Lower lobe of right lung (tissue), 2 donors: Measurements from ENCODE around the gene OCA2. TPM values are rescaled to one million over a fixed set of nuclear protein-coding genes. Genes with fewer than 3 reads are reported as not detected.

Experiments
- ATAC-seq, 2 donors: fragments of 200-7000 bp; cut with Tn5 transposase; one replicate each; pipeline ENCODE4 v1.9.1; 2020 to 2022; ENCODE audit warnings: mild to moderate bottlenecking in 2 of 2, moderate library complexity in 2 of 2
- DNase-seq: peaks from one replicate; pipeline ENCODE4 v3.0.0-alpha.2; 2020
- H3K27ac ChIP-seq: fragments of 200-600 bp; one replicate; pipeline ENCODE4 v1.8.0; 2022
- H3K27me3 ChIP-seq: fragments of 200-600 bp; one replicate; pipeline ENCODE4 v1.8.0; 2022; ENCODE audit warnings: low read depth
- H3K36me3 ChIP-seq: fragments of 200-600 bp; one replicate; pipeline ENCODE4 v1.8.0; 2022; ENCODE audit warnings: mild to moderate bottlenecking
- H3K4me1 ChIP-seq: fragments of 200-600 bp; one replicate; pipeline ENCODE4 v1.8.0; 2022
- H3K4me3 ChIP-seq: fragments of 200-600 bp; one replicate; pipeline ENCODE4 v1.8.0; 2022; ENCODE audit warnings: mild to moderate bottlenecking
- H3K9me3 ChIP-seq: fragments of 200-600 bp; one replicate; pipeline ENCODE4 v1.8.0; 2022
- intact Hi-C: fragments of 100-400 bp; cut with DNase I; formaldehyde crosslinking; loops from one replicate; pipeline ENCODE4 v1.11.0; 2022
- total RNA-seq: library from RNA; stranded (reverse); fragmentation: NEBNext Ultra II Directional; extraction: Animal tissue kit (Norgen Biotek cat#: 25700); gene quantifications from one replicate; pipeline ENCODE4 v1.2.1, GENCODE V29; 2021
- TF ChIP-seq, protein P1 (sequence below): fragments of 200-600 bp; IDR thresholded peaks from one replicate; pipeline ENCODE4 v1.8.0; 2022; ENCODE audit warnings: antibody characterized with exemption, mild to moderate bottlenecking
- donor health status: DM: no; HTN: yes; CAD: no; lungs with severe emphysema.

OCA2 gene
- total RNA-seq, 1 donor from 2014 or later, result 1.2 TPM

GRCh38 chr15:27707257-27707656 is 391.9 kb downstream of the OCA2 start:
- Histone ChIP-seq H3K4me3 (no peak overlapping the region), H3K4me1 (no peaks in the 10 kb centered on the region), H3K9me3 (peaks cover 11% of the 10 kb centered on the region), H3K36me3 (no peaks in the 10 kb centered on the region), H3K27me3 (no peaks in the 10 kb centered on the region), H3K27ac (no peak overlapping the region)
- no peak for DNase-seq
- ATAC-seq, result no peak
- TF ChIP-seq, protein P1, sequence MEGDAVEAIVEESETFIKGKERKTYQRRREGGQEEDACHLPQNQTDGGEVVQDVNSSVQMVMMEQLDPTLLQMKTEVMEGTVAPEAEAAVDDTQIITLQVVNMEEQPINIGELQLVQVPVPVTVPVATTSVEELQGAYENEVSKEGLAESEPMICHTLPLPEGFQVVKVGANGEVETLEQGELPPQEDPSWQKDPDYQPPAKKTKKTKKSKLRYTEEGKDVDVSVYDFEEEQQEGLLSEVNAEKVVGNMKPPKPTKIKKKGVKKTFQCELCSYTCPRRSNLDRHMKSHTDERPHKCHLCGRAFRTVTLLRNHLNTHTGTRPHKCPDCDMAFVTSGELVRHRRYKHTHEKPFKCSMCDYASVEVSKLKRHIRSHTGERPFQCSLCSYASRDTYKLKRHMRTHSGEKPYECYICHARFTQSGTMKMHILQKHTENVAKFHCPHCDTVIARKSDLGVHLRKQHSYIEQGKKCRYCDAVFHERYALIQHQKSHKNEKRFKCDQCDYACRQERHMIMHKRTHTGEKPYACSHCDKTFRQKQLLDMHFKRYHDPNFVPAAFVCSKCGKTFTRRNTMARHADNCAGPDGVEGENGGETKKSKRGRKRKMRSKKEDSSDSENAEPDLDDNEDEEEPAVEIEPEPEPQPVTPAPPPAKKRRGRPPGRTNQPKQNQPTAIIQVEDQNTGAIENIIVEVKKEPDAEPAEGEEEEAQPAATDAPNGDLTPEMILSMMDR, result no peak
- intact Hi-C loops, result no loop called here

GRCh38 chr15:27706300-27706699 is 392.8 kb downstream of the OCA2 start:
- no peaks in the 10 kb centered on the region for H3K36me3 ChIP-seq
- intact Hi-C loops, result no loop called here
- H3K9me3 ChIP-seq, result peaks cover 11% of the 10 kb centered on the region
- no peak for ATAC-seq
- no peak overlapping the region for H3K27ac ChIP-seq
- no peak overlapping the region for H3K4me3 ChIP-seq
- no peaks in the 10 kb centered on the region for H3K4me1 ChIP-seq
- no peaks in the 10 kb centered on the region for H3K27me3 ChIP-seq
- TF ChIP-seq, protein P1, result no peak
- no peak for DNase-seq

DNA sequence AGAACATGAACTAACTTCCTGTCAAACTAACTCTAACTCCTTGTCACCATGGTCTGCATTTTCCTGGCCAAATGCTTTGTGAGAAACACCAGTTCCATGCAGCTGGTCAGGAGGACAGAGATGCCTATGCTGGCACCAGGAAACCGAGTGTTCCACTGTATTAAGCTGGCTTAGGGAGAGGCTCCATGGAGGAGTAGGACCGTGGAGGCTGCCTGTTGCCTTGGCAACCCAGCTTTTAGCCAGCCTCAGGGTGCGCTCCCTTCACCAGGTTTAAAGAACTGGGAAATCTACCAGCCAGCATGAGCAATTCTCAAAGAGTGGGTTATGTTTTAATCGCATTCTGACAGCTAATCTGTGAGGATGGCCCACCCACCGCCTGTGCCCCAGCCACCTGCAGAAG is 394.1 kb downstream of the OCA2 start:
- Histone ChIP-seq H3K4me3 (no peak overlapping the region), H3K4me1 (no peaks in the 10 kb centered on the region), H3K36me3 (no peaks in the 10 kb centered on the region), H3K9me3 (peaks cover 11% of the 10 kb centered on the region), H3K27me3 (no peaks in the 10 kb centered on the region), H3K27ac (no peak overlapping the region)
- intact Hi-C loops, result no loop called here
- TF ChIP-seq, protein P1, result no peak
- ATAC-seq (no peak), DNase-seq (no peak)

Other genes starting within 250 kb of the OCA2 start
- 55.3 TPM for gene HERC2, start 222.9 kb upstream of the OCA2 start, total RNA-seq